GM21786 (cell line): Measurements from ENCODE around the gene NAA20.
A peak's percentile ranks its signal among the peaks of the same experiment; 100 is the strongest.

Experiments
- ATAC-seq: cut with Tn5 transposase; IDR thresholded peaks from one replicate; pipeline ENCODE4 v1.9.1; 2021; ENCODE audit not compliant: unreplicated experiment

Gene NAA20

GRCh38 chr20:20017001-20017843, at the start of gene NAA20:
Gene NAA20 (plus strand): TSS chr20:20017362. CDS start chr20:20017397, 35 bp downstream.
- ATAC-seq: peak; percentile 99

- no peak for ATAC-seq
These were observed 49.7 kb upstream of the NAA20 start for GRCh38 chr20:19967445-19967844.

- ATAC-seq: no peak
These were observed 49.1 kb upstream of the NAA20 start for GRCh38 chr20:19968028-19968427.

DNA sequence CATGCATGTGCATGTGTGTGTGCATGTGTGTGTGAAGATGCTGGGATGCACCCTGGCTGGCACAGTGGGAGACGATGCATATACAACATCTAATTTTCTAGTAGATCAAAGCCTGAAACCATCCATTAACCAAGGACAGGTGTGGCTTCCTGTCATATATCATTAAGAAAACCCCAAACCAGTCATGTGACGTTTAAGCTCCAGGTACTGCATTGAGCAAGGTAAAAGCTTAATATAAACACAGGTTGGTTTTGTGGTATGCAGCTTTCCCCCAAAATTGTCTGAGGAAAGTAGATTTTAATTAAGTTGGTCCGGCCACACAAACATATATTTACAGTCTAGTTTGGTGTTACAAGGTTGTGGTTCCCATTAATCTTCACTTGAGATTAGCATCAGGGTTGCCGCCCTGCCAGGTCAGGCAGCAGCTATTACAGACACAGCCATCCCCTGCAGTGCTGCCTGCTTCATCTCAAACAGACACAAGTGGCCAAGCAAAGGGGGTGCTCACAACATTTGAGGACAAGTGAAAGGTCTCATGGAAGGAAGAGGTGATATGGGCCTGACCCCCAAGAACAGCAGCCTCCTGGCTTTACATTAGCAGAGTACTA, 48.6 kb upstream of the NAA20 start:
- ATAC-seq: no peak

- ATAC-seq: no peak
These were observed 48.1 kb upstream of the NAA20 start for GRCh38 chr20:19969106-19969505.

- no peak for ATAC-seq
These were observed 47.5 kb upstream of the NAA20 start for GRCh38 chr20:19969507-19970255.

DNA sequence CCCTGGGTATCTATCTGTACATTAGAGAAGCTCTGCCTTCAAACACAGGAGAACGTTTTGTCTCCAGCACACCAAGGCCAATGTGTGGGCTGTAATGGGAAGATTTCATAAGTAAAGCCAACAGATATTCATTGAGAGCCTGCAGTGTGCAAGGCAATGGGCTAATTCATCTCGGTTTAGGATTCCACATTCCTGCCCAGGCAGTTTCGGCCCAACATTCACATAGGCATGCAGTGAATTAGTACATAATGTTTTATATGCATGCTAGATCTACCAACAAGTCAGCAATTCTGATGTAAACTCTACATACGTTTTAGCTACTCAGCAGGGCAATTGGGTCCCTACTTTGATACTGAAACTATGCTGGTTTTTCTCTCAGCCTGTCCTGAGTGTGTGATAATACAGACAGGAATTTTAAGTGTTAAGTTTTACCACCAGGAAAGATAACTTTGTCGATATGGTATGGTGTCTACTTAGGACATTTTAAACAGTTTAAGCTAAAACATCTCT, 46.9 kb upstream of the NAA20 start:
- ATAC-seq: no peak

DNA sequence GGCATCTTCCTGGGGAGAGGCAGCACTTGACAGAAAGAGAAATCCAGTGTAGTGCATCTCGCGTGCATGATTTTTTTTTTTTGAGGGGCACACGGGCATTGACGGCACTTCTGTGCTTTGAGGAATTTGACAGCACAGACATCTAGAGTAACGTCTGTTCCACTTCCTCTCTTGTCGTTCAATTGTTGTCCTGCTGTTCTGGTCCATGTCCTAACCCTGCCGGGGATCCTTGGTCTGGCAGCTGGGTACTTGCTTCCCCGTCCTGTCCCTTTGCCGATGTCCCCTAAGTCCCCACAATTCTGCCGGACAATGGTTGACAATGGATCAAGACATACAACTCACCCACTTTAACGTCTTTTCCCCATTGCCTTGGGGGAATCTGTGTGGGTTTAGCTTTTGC, 46.0 kb upstream of the NAA20 start:
- no peak for ATAC-seq

GRCh38 chr20:19973961-19974629, 43.1 kb upstream of the NAA20 start:
- ATAC-seq: no peak

- ATAC-seq: no peak
These were observed 42.3 kb upstream of the NAA20 start for GRCh38 chr20:19974630-19975435.

GRCh38 chr20:19975436-19975799, 41.7 kb upstream of the NAA20 start:
- ATAC-seq: no peak

DNA sequence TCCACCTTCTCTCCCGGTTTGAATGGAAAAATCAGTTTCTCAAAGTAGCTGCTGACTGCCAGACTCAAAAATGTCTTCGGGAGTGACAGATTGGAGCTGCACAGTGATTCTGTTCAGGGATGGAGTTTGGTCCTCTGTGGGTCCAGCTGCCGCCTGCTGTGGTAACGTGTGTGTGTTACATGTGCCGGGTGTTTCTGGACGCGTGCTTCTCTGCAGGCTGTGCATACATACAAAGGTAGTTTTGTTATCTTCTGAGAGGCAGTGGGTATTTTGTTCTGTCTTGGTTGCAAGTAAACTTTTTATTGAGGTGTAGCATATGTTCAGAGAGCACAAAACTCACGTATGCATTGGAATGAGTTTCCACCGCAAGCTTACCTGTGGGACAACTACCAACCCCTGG, 41.3 kb upstream of the NAA20 start:
- no peak for ATAC-seq

DNA sequence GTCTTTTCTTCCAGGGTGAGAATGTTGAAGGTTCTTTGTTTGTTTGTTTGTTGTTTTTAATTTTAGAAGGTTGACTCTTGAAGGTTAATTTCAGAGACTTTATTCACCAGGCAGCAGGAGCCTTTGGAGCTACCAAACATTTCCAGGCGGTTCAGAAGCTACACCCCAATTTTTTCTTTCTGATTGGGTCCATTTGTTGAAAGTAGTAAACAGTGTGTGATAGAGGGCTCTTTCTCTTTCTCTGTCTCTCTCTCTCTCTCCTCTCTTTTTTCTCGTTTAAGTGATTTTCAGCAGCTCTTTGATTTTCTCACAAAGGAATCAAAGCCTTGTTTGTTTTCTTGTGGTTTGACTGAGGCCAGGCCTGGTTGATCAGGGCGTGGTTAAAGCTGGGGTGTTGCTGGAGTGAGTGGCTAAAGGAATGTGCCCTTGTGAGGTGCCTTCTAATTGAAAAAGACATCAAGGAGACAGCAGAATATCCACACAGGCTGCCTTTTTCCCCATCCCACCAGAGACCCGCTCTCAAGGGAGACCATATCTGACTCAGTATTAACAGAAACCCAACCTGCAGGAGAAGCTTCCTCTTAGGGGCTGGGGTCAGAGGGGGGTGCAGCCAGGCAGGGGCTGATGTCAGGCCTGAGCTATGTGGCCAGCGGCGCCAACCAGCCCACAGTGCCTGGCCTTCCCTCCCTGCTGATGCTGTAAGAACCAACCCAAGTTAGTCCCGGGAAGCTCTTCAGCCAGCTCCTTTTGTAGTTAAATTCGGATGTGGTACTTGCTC, 40.4 kb upstream of the NAA20 start:
- ATAC-seq: no peak

- ATAC-seq: no peak
These were observed 39.8 kb upstream of the NAA20 start for GRCh38 chr20:19977373-19977770.

- no peak for ATAC-seq
These were observed 38.5 kb upstream of the NAA20 start for GRCh38 chr20:19978511-19979210.

- no peak for ATAC-seq
These were observed 36.1 kb upstream of the NAA20 start for GRCh38 chr20:19981031-19981451.

DNA sequence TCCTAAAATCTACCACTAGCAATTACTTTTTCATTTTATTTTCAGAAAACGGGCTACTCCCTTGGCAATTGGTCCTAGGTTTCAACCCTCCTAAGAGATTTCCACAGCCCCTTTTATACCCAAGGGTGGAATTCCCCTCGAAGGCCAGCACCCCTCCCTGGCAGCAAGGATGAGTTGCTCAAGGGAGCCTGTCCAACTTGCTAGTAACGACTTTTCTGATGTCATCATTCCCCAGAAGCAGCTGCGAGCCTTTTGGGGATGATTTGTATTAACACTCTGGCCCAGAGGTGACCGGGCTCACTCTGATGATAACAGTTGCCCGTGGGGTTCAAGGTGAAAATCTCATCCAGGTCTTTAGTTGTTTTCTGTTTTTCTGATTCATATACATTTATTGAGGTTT, 30.7 kb upstream of the NAA20 start:
- ATAC-seq: no peak

DNA sequence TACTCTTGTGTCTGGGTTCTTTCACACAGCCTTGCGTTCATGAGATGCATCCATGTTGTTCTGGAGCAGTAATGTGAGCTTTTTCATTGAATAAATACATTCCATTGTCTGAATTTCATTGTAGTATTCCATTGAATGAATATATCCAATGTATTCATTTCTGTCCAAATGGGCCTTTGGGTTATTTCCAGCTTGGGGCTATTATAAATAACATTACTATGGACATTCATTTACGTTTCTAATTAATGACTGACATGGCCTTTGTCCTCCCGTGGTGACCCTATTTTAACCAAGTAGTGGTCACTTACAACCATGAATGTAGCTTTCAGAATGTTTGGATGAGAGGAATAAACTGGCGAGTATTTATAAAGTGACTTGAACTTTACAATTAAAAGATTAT, 30.1 kb upstream of the NAA20 start:
- ATAC-seq: no peak

GRCh38 chr20:19990850-19991249, 26.3 kb upstream of the NAA20 start:
- ATAC-seq: no peak
